Epithelial cell of esophagus (primary cell): ENCODE results near the gene ABAT.
"Not testable (repeated sequence)": the region's sequence is repeated elsewhere in the genome, so short reads cannot be mapped to it uniquely, and the experiment has no call there.

Source experiments
- DNase-seq: peaks from one replicate; pipeline ENCODE4 v3.0.0; 2010; ENCODE audit warnings: low read depth
- H3K4me3 ChIP-seq: 2 replicates; pipeline ENCODE4 v1.5.1; 2011; ENCODE audit warnings: mild to moderate bottlenecking, low read length, control low read depth
- CTCF ChIP-seq: IDR thresholded peaks from 2 replicates; pipeline ENCODE4 v1.5.1; 2011; ENCODE audit warnings: low read depth, mild to moderate bottlenecking, low read length, control low read depth, inconsistent platforms; ENCODE audit not compliant: insufficient read depth; ENCODE audit errors: missing control alignments

ABAT gene

DNA sequence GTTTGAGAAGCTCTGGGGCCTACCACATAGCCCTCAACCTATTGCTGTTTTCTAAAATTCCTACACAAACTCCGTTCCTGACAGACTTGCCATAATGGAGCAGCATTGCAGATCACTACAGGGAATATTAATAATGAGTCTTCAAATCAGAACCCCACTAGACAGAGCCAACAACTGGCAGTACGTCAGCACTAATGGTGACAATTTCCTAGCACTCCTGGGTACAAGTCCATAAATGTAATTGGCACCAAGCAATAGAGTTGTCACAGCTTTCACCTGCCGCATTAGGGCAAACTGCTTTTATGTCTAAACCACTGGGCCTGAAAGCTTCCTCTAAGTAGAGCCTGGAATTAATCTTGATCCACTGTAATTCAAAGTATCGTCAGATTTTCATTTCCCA lies 25.5 kb upstream of the ABAT start:
- no peak for DNase-seq
- H3K4me3 ChIP-seq: no peak overlapping the region
- TF ChIP-seq CTCF: no peak

GRCh38 chr16:8649829-8650554 lies 24.4 kb upstream of the ABAT start:
- no peak for TF ChIP-seq CTCF
- no peak overlapping the region for H3K4me3 ChIP-seq
- no peak for DNase-seq

- not testable (repeated sequence) for H3K4me3 ChIP-seq
- peak; percentile 41 for TF ChIP-seq CTCF
- peak; percentile 26 for DNase-seq
Observed at GRCh38 chr16:8651958-8652357, 22.5 kb upstream of the ABAT start.

DNA sequence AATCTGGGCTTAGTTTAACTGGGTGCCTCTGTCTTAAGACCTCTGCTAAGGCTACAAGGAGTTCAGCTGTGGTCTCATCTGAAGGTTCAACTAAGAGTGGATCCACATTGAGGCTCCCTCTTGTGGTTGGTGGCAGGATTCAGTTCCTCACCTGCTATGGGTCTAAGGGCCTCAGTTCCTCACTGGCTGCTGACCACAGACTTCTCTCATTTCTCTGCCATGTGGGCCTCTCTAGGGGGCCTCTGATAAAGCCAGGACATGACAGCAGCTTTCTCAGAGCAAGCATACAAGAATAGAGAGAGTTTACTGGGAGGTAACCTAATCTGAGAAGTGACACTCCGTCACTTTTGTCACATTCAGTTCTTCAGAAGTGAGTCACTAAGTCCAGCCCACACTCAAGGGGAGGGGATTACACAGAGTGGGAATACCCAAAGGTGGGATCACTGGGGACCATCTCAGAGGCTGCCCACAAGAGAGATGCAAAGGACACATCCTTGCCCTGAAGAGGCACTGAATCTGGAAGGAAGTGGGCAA lies 19.2 kb upstream of the ABAT start:
- no peak overlapping the region for H3K4me3 ChIP-seq
- DNase-seq: peak; percentile 56
- peak; percentile 58 for TF ChIP-seq CTCF

DNA sequence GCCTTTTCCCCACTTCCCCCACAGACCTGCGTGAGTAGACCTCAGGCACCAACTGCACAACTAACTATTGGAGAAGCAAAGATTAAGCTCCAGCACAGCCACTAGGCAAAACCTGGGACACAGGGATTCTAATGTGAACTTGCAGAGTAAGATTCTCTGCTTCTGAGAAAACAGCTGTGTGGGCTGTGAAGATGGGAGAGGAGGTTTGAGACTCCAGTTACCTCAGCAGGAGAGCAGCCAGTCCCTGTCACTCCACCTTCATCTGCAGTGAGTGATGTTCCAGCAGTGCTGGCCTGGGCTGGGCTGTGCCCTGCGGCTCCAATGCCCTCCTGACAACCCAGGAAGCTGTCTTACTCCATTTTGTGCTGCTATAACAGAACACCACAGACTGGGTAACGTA lies 18.0 kb upstream of the ABAT start:
- no peak for DNase-seq
- no peak for TF ChIP-seq CTCF
- no peak overlapping the region for H3K4me3 ChIP-seq

- DNase-seq: peak; percentile 76
Observed at GRCh38 chr16:8660841-8661301, 13.5 kb upstream of the ABAT start.

More at GRCh38 chr16:8660841-8661301, 13.5 kb upstream of the ABAT start:
- no peak overlapping the region for H3K4me3 ChIP-seq
- peak; percentile 85 for TF ChIP-seq CTCF
